GM19395 (cell line): ENCODE measurements around the gene TFAM.
"Not testable (repeated sequence)": the region's sequence is repeated elsewhere in the genome, so short reads cannot be mapped to it uniquely, and the experiment has no call there.

Experiments
- ATAC-seq: cut with Tn5 transposase; IDR thresholded peaks from one replicate; pipeline ENCODE4 v1.9.1; 2021; ENCODE audit warnings: mild to moderate bottlenecking, moderate library complexity; ENCODE audit not compliant: unreplicated experiment

TFAM gene

DNA sequence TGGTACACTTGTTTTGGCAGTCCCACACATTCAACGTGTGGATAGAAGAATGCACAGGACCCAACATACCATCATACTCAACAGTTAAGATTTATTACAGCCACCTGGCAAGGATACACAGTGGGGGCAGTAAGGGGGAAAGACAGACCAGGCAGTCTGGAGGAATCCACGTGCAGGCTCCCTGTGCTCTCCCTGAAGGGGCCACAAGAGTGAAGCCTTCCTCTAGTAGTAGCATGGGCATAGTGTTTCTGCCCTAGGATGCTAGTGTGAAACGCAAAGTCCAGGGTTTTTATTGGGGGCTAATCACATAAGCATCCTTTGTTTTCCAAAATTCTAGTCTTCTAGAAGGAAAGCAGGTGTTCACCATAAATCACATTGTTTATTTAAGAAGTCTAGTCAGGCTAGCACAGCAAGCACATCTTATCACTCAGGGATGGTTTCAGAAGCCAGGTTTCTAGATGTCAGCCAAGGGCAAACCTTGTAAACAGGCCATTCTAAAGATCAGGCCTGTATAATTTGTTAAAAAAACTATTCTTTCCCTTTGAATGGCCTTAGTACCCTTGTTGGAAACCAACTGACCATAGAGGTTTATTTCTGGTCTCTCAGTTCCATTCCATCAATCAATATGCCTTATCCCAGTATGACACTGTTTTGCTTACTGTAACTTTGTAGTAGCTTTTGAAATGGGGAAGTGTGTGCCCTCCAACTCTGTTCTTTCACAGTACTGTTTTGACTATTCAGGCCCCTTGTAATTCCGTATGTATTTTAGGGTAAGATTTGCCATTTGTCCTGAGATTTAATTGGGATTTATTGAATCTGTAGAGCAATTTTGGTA lies 12.4 kb upstream of the TFAM start:
- ATAC-seq: peak; percentile 89

- peak; percentile 25 for ATAC-seq
Measured at GRCh38 chr10:58373442-58373827, 11.8 kb upstream of the TFAM start.

DNA sequence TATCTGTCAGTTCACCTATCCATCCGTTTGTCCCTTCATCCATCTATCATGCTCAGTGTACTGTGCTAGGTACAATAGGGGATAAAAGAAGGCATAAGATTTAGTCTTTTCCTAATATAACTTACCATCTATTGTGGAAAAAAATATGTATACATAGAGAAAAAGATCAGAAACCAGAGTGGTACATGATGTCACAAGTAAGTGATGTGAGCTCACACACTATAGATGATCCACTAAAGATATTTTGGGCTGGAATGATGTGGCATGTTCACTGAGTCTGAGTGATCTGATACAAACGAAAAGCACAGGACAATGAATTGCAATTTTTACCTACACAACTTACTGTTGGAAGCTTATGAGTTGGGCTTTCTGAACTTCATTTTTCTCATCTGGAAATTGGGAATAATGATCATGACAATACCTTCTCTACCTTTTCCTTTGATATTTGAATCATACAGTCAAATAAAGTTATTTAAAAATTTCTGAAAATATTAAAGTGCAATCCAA lies 2.7 kb upstream of the TFAM start:
- ATAC-seq: no peak

DNA sequence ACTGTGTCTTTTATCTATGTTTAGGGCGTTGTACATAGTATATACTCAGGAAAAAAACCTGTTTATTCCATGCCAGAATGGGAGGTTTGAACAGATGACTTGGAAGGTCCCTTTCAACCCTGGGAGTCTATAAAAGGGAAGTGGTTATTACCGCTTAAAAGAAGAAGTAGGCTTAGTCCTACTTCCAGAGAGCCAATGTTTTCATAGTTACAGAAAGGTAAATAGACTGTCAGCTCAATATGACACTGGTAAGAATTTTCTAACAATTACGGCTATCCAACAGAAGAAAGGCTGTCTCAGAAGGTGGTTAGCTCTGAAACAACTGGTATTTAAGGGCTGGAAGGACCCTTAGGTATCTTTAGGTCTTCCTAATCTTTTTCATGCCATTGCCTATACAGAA lies 1.1 kb upstream of the TFAM start:
- peak; percentile 52 for ATAC-seq

DNA sequence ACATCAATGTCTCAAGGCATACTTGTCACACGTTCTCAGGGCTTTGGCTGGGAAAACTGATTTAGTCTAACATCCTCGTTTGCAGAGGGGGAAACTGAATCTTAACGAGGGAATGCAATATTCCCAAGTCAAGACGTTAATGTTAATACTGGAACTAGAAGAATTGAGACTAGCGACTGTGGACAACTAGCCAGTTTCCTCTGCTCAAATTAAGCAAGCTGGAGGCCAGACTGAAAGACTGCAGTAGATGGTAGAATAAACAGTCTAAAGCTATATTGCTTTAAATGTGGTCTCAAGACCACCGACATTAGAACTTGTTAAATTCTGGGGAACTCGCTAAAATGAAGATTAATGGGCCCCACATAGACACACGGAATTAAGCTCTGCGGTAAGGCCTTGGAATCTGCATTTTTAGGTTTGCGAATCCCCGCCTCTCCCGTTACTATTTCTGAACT lies 639 bp upstream of the TFAM start:
- ATAC-seq: peak; percentile 7

DNA sequence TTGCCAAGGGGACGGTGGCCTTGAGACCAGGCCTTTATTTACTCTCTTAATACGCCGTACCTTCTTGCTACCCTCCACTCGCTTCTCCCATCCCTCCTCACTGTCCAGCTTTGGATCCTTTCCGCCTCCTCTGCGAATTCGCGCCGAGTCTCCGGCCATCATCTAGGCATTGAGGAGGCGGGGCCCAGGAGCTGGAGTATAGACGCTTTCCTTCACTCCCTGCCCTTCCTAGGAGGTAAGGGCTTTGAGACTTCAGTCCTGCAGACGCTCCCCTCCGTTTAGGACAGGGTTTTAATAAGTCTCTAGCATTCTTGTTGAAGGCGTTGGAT lies 538 bp downstream of the TFAM start:
- ATAC-seq: peak; percentile 14

DNA sequence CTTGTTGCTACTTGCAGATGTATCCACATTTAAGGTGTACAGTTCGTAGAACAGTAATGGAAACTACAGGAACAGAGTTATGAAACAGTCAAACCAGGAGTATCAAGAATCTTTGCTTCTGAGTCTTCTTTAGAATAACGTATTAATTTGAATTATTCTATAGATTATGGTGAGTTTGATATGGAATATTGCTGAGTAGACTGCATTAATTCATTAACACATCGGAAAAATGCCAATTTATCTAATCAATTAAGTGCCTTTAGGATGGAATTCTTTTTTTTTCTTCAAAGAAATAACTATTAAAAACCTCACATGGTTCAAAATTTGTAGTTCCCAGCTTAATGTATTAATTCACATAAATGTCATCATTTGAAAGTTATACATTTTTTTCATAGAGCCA lies 3.8 kb downstream of the TFAM start:
- no peak for ATAC-seq

DNA sequence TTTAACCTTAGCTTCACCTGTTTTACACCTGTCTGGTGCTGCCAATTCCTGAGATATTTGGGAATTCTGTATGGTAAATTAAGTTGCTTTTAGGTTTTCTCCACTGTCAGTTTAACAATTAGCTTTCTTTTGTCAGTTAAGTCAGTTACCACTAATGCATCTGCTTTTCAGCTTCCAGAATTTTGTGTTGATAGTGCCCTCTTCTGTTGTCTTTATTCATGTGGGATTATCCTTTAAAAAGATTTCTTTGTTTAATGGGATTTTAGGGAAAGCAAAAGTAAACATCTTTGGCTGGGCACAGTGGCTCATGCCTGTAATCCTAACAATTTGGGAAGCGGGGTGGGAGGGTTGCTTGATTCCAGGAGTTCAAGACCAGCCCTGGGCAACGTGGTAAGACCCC lies 8.1 kb downstream of the TFAM start:
- no peak for ATAC-seq

GRCh38 chr10:58394471-58394870 lies 9.3 kb downstream of the TFAM start:
- ATAC-seq: no peak

DNA sequence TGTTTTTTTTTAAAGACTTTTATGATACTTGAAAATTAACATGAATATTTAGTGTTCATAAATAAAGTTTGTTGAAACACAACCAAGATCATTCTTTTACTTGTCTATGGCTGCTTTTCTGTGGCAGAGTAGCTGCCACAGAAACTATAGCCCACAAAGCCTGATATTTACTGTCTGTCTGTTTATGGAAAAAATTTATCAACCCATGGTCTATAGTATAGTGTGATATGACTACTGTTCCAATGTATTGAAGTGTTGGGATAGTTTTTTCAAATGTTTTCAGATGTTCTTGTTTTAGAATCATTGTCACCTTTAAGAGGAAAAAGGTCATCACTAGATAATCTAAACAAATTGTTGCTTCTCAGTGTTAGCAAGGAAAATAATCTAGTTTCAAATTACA lies 10.8 kb downstream of the TFAM start:
- no peak for ATAC-seq

DNA sequence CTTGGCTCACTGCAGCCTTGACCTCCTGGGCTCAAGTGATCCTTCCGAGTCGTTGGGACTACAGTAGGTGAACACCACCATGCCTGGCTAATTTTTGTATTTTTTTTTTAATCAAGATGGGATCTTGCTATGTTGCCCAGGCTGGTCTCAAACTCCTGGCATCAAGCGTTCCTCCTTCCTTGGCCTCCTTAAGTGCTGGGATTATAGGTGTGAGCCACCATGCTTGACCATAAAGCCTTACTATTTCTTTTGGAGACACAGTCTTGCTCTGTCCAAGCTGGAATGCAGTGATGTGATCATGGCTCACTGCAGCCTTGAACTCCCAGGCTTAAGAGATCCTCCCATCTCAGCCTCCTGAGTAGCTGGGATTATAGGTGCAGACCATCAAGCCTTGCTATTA lies 12.6 kb downstream of the TFAM start:
- no peak for ATAC-seq

DNA sequence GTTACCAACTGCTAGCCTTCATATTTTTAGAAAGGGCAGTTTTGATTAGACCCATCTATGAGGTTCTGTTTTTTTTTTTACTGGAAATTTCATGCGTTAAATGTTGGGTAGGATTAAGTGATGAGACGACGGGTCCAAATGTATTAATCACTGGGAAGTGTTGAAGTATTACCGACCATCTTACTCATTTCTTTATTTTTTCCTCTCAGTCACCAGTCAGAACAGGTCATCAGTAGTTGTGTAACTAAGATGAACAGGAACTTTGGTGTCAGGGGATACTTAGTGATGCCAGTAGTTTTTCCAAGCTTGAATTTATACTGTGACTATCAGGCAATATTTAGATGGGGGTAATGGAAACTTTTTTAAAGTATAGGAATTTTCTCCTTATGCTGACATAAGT lies 14.2 kb downstream of the TFAM start:
- ATAC-seq: no peak

GRCh38 chr10:58400609-58401008 lies 15.4 kb downstream of the TFAM start:
- no peak for ATAC-seq

DNA sequence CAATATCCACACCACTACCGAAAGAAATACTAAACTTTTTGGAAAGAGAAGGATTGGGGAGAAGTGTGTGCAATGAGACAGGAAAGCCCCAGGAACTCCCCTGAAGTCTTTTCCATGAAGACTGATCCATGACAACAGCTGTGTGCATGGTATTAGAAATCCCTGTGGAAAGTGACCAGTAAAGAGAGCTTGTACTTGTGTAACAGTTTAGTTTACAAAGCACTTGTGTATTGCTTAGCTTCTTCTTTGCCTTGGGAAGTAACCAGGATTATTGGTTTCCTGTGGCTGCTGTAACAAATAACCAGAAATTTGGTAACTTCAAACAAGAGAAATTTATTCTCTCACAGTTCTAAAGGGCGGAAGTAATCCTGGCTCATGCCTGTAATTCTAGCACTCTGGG lies 18.8 kb downstream of the TFAM start:
- no peak for ATAC-seq

- ATAC-seq: no peak
Measured at GRCh38 chr10:58409956-58410610, 24.9 kb downstream of the TFAM start.

GRCh38 chr10:58412502-58412961 lies 27.3 kb downstream of the TFAM start:
- ATAC-seq: no peak

GRCh38 chr10:58414270-58415041 lies 29.2 kb downstream of the TFAM start:
- no peak for ATAC-seq

DNA sequence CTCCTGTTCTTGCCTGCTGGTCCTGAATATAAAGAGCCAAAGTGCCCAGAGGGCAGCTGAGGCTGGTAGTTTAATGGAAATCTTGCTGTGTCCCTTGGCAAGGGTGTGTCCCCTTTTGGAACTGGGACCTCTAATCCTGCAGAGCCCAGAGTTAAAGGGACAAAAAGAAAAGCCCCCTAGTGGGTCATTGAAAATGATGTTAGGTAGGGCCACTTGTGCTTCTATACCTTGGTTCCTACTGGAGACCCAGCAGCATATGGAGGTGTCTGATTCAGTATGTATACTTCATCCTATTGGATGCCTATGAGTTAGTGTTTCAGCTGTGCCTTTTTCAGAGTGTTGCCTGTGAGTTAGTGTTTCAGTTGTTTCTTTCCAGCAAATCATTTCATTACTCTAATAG lies 30.5 kb downstream of the TFAM start:
- ATAC-seq: no peak

GRCh38 chr10:58417902-58418301 lies 32.7 kb downstream of the TFAM start:
- not testable (repeated sequence) for ATAC-seq

- ATAC-seq: no peak
Measured at GRCh38 chr10:58424176-58424575, 39.0 kb downstream of the TFAM start.

- ATAC-seq: not testable (repeated sequence)
Measured at GRCh38 chr10:58428436-58428835, 43.2 kb downstream of the TFAM start.
